ENCODE measurements around the gene SULT1A1. TPM values are rescaled to one million over a fixed set of nuclear protein-coding genes. Genes with fewer than 3 reads are reported as not detected.
A peak's percentile ranks its signal among the peaks of the same experiment; 100 is the strongest.
"Not testable (repeated sequence)": the region's sequence is repeated elsewhere in the genome, so short reads cannot be mapped to it uniquely, and the experiment has no call there.

Gene SULT1A1
- total RNA-seq: 10.4 and 11.4 TPM in 2 replicates
- long read RNA-seq, transcript SULT1A1-201 (8 exons, 1,162 nt): major isoform, 32 of 34 reads
- long read RNA-seq, partial matches to known transcripts: 1 of 34 reads
- long read RNA-seq, other reads (novel, unspliced or antisense): 0 of 34 reads

GRCh38 chr16:28609631-28610594 is at the start of gene SULT1A1:
Gene SULT1A1, minus strand, starts transcription at chr16:28610044. Its CDS starts 1,189 bp downstream, at chr16:28608855.
- TF ChIP-seq CTCF (IDR thresholded peaks at IDR 0.05): no peak
- no peaks in the 10 kb centered on the region for H3K36me3 Mint-ChIP-seq (ENCODE audit: unreplicated experiment)
- H3K27me3 Mint-ChIP-seq (ENCODE audit: unreplicated experiment): no peaks in the 10 kb centered on the region
- no peaks in the 10 kb centered on the region for H3K9me3 Mint-ChIP-seq (ENCODE audit: unreplicated experiment)
- DNase-seq (ENCODE audit: extremely low spot score, unreplicated experiment): no peak
- H3K27ac Mint-ChIP-seq (ENCODE audit: unreplicated experiment): peak within 1 kb of the TSS; percentile 38
- peaks cover 9% of the 10 kb centered on the region for H3K4me1 Mint-ChIP-seq (ENCODE audit: unreplicated experiment)
- H3K4me3 Mint-ChIP-seq (ENCODE audit: unreplicated experiment): peak within 1 kb of the TSS; percentile 64

GRCh38 chr16:28639959-28640358 is 30.1 kb upstream of the SULT1A1 start:
- H3K9me3 Mint-ChIP-seq (ENCODE audit: unreplicated experiment); H3K4me3 Mint-ChIP-seq (ENCODE audit: unreplicated experiment); H3K4me1 Mint-ChIP-seq (ENCODE audit: unreplicated experiment); H3K27ac Mint-ChIP-seq (ENCODE audit: unreplicated experiment); H3K27me3 Mint-ChIP-seq (ENCODE audit: unreplicated experiment); H3K36me3 Mint-ChIP-seq (ENCODE audit: unreplicated experiment); DNase-seq (ENCODE audit: extremely low spot score, unreplicated experiment): not testable (repeated sequence)

DNA sequence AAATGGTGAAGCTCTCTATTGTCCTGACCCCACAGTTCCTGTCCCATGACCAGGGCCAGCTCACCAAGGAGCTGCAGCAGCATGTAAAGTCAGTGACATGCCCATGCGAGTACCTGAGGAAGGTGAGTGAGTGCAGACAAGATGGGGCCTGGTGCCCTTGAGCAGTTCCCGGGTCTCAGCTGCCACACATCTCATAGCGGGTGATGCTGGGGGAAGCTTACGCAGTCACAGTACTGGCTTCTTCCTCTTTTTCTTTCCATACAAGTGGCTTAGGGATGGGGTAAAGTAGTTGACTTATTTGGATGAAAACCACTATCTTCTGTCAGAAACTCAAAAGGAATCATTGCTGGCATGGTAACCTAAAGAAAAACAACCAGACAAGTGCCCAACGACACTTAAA is 28.5 kb upstream of the SULT1A1 start:
- H3K36me3 Mint-ChIP-seq (ENCODE audit: unreplicated experiment); DNase-seq (ENCODE audit: extremely low spot score, unreplicated experiment); H3K4me1 Mint-ChIP-seq (ENCODE audit: unreplicated experiment); H3K27ac Mint-ChIP-seq (ENCODE audit: unreplicated experiment); H3K9me3 Mint-ChIP-seq (ENCODE audit: unreplicated experiment); H3K27me3 Mint-ChIP-seq (ENCODE audit: unreplicated experiment); H3K4me3 Mint-ChIP-seq (ENCODE audit: unreplicated experiment): not testable (repeated sequence)

GRCh38 chr16:28637765-28638164 is 27.9 kb upstream of the SULT1A1 start, which contains the start of gene NPIPB8:
Gene NPIPB8, plus strand, starts transcription at chr16:28638065. Its CDS starts 296 bp downstream, at chr16:28638361.
- H3K4me3 Mint-ChIP-seq (ENCODE audit: unreplicated experiment); H3K9me3 Mint-ChIP-seq (ENCODE audit: unreplicated experiment); H3K36me3 Mint-ChIP-seq (ENCODE audit: unreplicated experiment); DNase-seq (ENCODE audit: extremely low spot score, unreplicated experiment); H3K4me1 Mint-ChIP-seq (ENCODE audit: unreplicated experiment); H3K27ac Mint-ChIP-seq (ENCODE audit: unreplicated experiment); H3K27me3 Mint-ChIP-seq (ENCODE audit: unreplicated experiment): not testable (repeated sequence)

DNA sequence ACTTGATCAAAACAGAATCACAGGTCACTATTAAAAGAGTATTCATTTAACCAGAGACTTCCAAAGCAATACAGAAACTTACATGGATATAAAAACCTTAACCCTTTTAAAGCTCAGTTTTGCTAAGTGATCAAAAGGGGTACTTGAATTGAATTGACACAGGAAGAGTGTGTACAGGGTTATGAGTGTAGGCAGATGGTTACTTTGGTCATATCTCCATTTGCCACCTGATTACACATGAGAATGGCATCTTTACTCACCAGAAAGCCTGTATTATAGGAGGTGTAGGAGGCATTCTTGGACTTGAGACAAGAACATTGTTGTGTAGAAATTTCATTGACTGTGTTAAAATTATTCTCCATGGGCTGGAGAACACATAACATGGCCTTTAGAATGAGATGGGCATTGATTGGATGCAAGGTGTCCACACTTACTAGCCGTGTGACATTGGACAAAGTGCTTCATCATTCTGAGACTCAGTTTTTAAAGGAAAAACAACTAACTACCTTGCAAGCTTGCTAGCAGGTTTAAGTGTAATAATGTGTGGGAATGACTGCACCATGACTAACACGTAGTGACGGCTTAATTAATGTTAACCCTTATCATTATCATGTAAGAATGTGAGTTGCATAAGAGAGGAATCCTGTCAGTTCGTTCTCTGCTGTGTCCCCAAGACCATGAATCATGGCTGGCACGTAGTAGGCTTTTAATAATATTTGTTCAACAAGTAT is 26.4 kb upstream of the SULT1A1 start:
- H3K36me3 Mint-ChIP-seq (ENCODE audit: unreplicated experiment): not testable (repeated sequence)

GRCh38 chr16:28630905-28631304 is 21.1 kb upstream of the SULT1A1 start:
- H3K4me3 Mint-ChIP-seq (ENCODE audit: unreplicated experiment); H3K27me3 Mint-ChIP-seq (ENCODE audit: unreplicated experiment); H3K9me3 Mint-ChIP-seq (ENCODE audit: unreplicated experiment); H3K36me3 Mint-ChIP-seq (ENCODE audit: unreplicated experiment); DNase-seq (ENCODE audit: extremely low spot score, unreplicated experiment); H3K4me1 Mint-ChIP-seq (ENCODE audit: unreplicated experiment); H3K27ac Mint-ChIP-seq (ENCODE audit: unreplicated experiment): not testable (repeated sequence)

More for the DNA sequence above, 26.4 kb upstream of the SULT1A1 start:
- not testable (repeated sequence) for H3K27me3 Mint-ChIP-seq (ENCODE audit: unreplicated experiment); DNase-seq (ENCODE audit: extremely low spot score, unreplicated experiment); H3K27ac Mint-ChIP-seq (ENCODE audit: unreplicated experiment); H3K4me1 Mint-ChIP-seq (ENCODE audit: unreplicated experiment); H3K9me3 Mint-ChIP-seq (ENCODE audit: unreplicated experiment); H3K4me3 Mint-ChIP-seq (ENCODE audit: unreplicated experiment)

DNA sequence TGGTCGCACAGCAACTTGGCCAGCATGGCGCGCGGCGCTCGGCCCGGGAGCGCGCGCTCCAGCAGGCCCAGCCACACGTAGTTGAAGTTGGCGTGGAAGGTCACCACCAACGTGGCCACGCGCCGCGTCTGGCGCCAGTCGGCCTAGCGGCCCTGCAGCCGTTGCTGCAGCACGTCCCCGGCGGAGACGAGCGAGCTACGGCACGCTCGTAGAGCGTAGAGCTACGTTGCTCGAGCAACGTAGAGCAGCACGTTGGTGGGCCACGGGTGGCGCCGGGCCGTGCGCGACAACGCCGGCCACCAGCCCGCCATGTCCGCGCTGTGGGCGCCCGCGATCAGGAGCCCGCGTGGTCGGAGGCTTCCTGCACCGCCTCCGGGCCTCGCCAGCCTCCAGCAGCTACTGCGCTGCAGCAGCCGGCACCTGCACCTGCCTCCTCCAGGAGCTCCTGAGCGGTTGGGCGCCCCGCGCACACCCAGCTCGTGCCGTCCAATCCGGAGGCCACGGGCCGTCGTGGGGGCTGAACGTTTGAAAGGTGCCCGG is 13.4 kb upstream of the SULT1A1 start:
- H3K36me3 Mint-ChIP-seq (ENCODE audit: unreplicated experiment): no peaks in the 10 kb centered on the region
- H3K4me3 Mint-ChIP-seq (ENCODE audit: unreplicated experiment): no peak overlapping the region
- no peak overlapping the region for H3K27ac Mint-ChIP-seq (ENCODE audit: unreplicated experiment)
- H3K9me3 Mint-ChIP-seq (ENCODE audit: unreplicated experiment): no peaks in the 10 kb centered on the region
- peaks cover 11% of the 10 kb centered on the region for H3K27me3 Mint-ChIP-seq (ENCODE audit: unreplicated experiment)
- no peaks in the 10 kb centered on the region for H3K4me1 Mint-ChIP-seq (ENCODE audit: unreplicated experiment)
- DNase-seq (ENCODE audit: extremely low spot score, unreplicated experiment): peak; percentile 83
- no peak for TF ChIP-seq CTCF (IDR thresholded peaks at IDR 0.05)

DNA sequence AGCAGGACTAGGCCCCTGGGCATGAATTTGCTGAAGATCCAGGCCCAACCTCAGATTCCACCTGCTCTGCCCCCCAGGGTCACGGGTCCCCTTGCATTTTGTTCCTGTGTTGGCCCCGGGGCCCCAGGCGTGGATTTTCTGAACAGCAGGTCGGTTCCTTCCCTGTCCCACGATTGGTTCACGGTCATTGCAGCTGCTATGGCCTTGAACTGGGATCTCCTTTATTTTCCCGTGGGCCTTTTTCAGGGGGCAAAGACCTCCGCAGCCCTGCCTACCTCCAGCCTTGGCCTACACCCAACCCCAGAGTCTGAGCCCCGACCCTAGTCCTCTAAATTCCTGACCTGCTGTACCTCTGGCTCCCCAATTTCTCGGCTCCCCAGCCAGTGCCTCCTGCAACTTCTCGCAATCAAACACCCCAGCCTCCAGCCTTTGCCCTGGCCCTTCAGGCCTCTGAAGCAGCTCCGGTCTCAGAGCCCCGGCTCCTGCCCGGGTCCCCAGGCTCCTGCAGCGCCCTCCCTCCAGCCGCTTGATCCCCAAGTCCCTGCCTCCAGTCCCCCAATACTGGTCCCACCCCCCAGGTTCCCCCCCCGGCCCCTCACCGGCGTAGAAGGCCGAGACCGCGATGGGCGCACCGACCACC is 12.8 kb upstream of the SULT1A1 start:
- DNase-seq (ENCODE audit: extremely low spot score, unreplicated experiment); H3K9me3 Mint-ChIP-seq (ENCODE audit: unreplicated experiment); H3K36me3 Mint-ChIP-seq (ENCODE audit: unreplicated experiment); H3K4me3 Mint-ChIP-seq (ENCODE audit: unreplicated experiment); H3K27ac Mint-ChIP-seq (ENCODE audit: unreplicated experiment); H3K4me1 Mint-ChIP-seq (ENCODE audit: unreplicated experiment): not testable (repeated sequence)
- peaks cover 14% of the 10 kb centered on the region for H3K27me3 Mint-ChIP-seq (ENCODE audit: unreplicated experiment)

All from osteocyte (in vitro differentiated cells).